ENCODE measurements around the gene TMEM176B.

TMEM176B gene

DNA sequence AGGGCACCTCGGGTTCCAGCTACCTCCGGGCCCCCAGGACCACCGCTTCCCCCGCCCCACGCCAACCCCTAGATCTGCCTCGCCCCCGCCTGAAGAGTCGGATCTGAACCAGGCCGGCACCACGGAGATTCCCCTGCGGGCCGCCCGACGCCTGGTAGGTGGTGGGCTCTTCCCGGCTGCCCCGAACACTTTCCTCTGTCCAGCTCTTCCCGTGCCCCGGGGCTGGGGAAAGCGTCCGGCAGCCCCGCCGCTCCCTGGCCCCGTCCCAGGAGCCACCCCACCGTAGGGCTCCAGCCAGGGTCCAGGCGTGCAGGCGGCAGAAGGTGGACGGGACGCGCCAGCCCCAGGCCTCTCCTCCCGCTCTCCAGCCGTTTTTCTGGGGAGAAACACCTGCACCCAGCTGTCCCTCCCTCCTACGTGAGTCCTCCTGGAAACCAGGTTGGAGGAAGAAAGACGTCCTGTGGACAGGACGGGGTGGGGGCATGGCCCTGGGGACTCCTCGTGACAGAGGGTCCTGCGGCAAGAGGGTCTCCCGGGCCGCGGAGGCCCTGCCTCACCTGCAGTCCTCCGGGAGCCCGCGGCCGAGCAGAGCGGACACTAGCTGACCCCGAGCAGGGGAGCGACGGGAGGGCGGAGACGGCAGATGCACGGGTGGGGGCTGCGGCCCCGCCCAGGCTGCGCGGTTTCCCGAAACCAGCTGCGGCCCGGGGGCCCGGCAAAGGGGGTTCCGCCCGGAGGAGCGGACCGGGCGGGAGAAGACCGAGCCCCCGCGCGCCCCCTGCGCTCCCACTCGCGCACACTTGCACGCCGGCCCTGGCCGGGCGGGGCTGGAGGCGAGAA is at the start of gene TMEM176B:
TMEM176B (minus strand) TSS at position 624 of the 840 bp plus-strand sequence. CDS start 3,795 bp downstream, outside the sequence.
- DNase-seq = no peak

DNA sequence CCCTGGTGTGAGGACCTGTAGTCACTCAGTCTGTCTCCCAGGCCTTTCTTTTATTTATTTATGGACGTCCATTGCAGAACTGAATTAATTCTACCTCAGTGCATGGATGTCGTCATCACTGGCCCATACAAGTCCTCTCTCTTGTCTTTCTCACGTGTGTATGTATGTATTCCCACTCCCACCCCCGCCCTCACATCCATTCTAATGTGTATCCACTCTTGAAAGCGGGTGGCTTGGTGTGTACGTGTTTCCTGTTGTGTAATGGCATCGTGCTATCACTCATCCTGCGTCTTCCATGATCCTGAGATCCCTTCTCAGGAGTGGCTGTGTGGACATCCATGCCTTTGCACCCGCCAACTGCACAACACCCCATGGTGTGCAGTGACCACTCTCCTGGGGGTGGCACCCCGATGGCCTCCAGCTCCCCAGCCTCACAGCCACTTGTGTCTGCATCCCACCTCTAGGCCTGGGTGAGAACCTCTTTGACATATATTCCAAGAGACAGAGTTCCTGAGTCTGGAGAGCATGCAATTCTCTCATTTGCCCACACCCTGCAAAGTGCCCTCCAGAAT is 49.1 kb upstream of the TMEM176B start:
- DNase-seq = peak in 1 of 2 experiments; percentile 2

DNA sequence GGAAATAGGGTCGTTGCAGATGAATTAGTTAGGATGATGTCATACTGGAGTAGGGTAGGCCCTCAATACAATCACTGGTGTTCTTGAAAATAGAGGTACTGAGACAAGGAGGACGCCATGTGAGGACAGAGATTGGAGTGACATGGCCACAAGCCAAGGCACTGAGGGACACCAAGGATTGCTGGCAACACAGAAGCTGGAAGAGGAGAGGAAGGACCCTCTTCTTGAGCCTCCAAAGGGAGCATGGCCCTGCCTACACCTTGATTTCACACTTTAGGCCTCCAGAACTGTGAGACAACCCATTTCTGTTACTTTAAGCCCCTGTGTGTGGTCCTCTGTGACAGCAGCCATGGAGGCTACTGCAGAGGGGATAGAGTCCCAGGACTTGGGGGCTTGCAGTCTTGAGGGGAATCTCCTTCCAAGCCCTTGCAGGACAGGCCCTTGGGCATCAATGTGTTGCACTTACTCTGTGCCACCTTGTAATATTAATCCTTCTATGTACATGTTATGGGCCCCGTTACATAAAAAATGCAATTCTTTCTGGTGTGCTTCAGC is 48.5 kb upstream of the TMEM176B start:
- peak in 1 of 2 experiments; percentile 2 for DNase-seq

DNA sequence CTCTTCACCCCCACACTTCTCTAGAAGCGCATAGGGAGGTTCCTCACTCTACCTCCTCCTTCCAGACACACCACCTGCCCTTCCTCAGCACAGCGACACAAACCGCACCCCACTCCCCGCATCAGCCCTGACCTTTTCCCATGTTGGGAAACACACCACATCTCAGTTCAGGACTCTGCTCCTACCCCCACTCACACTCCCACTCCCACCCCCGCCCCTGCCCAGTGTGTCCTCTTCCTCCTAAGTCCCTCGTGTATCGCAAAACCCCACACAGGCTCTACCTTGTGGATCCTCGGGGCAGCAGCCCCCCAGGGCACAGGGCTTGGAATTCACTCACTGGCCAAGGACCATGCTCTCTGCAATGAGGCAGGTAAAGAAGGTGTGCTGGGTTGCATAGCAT is 47.9 kb upstream of the TMEM176B start:
- peak in 1 of 2 experiments; percentile 4 for DNase-seq

DNA sequence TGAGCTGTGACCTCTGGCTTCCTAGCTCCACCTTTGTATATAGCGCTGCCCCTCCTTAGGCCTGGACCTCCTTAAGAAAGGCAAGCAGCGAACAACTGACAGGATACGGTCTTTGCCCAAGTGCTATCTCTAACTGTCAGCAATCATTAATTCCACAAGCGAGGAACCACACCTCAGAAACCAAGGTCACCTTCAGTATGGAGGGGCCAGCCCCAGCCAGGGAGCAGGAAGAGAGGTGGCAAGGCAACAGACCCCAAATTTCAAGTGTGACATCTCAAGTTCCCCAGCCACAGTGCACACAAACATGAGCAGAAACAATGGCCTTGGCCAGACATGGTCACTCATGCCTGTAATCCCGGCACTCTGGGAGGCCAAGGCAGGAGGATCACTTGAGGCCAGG is 47.4 kb upstream of the TMEM176B start:
- DNase-seq = peak in 1 of 2 experiments; percentile 4

DNA sequence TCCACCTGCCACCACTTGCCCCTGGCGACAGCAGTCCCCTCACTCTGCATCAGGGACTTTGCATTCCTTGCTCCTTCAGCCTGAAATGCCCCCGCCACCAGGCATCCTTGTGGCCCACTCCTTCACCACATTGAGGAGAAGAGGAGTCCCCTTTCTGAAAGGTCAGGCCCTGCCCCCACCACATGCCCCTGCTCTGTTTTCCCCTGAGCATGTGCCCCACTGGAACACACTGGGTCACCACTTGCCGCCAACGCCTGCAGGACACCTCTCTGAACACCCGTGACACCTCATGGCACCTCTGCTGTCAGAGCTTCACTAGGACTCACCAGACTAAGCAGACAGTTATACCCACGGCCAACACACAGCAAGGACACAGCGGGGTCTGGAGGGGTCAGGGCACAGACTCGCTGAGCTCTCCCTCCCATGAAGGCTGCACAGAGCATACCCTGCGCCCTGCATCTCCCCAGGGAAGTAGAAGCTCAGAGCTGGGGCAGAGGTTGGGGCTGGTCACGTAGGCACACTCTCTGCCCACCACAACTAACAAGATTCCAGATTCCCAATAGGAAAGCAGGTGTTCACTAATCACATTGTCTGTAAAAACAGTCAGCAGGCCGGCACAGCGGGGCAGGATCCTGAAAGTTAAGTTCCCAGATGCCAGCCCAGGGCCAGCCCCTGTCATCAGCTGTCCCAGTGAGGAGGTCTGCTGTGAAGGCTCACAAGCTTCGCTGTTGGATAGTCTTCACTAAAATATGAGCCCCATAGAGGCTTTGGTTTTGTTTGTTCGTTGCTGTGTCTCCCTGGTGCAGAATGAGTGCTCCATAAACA is 46.3 kb upstream of the TMEM176B start:
- DNase-seq = peak in 1 of 2 experiments; percentile 4

DNA sequence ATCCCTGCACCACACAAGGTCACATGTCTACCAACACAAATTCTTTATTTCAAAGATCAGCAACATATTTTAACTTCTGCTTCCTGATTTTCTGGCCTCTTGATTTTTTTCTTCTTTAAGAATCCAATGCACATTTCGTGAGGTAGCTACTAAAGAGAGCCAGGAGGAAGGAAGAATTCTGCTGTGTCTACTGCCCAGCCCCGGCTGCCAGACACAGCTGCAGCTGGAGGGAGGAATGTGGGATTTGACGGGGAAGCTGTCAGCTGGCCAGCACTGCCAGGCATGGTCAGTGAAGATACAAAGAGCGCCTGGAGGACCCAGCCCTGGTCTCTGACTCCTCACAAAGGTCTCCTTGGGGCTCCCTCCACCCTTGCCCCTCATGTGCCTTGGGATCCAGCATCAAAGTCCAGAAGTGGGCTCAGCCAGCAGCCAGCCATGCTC is 45.3 kb upstream of the TMEM176B start:
- DNase-seq = peak in 1 of 2 experiments; percentile 1

DNA sequence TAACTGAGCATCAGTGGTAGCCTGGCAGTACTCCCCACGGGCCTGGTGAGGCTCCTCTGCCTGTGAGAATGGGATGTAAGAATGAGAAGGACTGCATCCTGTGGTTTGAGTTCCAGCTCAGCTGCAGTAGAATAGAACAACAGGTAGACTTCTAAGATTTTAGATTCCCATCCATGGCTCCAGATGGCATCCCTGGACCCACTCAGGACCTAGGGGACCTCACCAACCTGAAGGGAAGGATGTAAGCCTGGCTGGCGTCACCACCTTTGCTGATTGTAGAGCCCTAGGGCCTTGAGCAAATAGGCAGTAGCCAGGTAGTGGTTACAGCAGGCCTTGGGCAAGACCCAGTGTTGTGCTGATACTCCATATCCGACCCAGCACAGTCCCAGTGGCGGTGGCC is 42.6 kb upstream of the TMEM176B start:
- peak in 1 of 2 experiments; percentile 4 for DNase-seq

DNA sequence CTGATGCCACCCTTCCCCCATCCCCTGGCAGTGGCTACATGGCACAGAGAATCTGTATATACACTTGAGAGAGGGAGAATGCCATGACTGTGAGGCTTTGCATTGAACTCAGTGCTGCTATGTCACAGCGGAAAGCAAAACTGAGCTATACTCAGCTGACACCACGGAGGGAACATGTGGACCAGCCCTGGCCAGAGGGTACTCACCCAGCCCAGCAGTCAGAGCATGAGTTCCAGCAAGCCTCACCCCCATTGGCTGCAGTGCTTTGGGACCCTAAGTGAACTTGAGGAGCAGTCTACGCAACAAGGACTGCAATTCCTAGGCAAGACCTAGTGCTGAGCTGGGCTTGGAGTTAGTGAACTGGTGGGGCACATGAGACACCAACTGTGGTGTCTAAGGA is 41.9 kb upstream of the TMEM176B start:
- DNase-seq = peak in 1 of 2 experiments; percentile 5

DNA sequence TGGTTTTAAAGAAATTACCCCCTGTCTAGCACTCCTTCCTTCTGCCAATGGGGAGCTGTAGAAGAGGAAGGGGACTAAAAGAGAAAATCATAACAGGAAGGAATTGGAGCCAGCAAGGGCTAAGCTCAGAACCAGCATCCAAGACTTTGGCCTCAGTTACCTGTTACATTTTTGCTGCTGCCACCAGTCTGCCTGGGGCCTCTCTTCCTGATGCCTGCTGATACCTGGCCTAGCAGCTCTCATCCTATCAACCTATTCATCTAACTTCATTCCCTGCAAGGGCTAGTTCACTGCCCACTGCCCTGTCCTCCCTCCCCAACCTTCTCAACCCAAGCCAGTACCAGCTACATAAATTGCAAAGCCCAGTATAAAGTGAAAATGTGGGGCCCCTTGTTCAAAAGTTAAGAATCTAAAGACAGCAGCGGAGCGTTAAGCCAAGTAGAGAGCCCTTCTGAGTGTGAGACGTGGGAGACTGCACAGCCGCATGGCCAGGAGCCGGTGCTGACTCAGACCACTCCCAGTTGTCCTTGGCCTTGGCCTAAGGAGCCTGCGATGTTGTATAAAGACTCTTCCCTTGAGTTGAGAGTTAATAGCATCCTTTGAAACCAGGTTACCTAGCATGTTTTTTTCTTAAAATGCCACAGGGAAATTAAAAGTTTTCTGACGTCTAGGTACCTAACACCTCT is 38.9 kb upstream of the TMEM176B start:
- peak in 1 of 2 experiments; percentile 5 for DNase-seq

DNA sequence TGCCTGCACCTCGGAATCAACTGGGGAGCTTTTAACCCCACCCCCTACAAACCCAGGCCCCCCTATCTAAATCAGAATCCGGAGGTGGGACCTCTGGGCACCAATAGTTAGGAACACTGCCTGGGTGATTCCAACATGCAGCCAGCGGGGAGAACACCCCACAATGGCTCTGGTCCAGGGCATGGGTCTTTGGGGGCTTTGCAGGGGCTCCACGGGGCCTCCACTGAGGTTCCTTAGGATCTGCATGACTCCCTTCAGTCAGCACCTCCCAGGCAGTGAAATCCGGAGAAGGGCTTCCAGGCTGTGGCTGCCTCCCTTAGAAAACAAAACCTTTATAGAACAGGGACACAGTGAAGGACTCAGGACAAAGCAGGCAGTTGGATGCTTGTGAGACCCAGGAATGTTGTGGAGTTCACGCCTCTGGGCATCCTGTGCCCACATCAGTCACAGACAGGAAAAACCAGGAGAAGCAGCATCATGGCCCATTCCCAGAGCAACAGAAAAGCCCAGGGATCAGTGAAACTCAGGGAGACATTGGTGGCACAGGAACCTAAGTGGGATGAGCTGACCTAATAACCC is 35.6 kb upstream of the TMEM176B start:
- DNase-seq = no peak

DNA sequence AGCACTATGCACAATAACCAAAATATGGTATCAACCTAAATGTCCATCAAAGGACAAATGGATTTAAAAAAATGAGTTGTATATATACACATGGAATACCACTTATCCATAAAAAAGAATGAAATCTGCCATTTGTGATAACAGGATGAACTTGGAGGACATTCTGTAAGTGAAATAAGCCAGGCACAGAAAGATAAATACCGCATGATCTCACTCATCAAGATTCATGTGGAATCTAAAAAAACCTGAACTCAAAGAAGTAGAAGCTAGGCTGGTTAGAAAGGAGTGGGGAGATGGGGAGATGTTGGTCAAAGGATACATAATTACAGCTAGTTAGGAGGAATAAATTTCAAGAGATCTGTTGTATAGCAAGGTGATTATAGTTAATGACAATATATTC is 34.9 kb upstream of the TMEM176B start:
- DNase-seq = no peak

DNA sequence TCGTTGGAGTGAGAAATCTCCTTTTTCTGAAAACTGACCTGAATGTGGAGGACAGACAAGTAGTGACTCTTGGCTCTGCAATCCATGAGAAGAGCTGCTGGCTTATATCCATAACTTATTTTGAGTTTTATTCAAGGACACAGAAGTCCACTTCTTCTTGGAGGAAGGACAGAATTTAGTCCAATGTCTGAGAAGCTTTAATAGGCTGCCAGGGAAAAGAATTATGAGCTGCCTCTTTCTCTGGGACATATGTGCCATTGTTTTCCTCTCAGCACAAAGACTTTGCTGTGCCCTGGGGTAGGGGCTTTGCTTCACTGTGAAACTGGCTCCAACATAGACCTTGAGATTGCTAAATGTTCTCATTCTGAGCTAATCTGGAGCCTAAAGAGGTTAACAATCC is 31.7 kb upstream of the TMEM176B start:
- DNase-seq = no peak

DNA sequence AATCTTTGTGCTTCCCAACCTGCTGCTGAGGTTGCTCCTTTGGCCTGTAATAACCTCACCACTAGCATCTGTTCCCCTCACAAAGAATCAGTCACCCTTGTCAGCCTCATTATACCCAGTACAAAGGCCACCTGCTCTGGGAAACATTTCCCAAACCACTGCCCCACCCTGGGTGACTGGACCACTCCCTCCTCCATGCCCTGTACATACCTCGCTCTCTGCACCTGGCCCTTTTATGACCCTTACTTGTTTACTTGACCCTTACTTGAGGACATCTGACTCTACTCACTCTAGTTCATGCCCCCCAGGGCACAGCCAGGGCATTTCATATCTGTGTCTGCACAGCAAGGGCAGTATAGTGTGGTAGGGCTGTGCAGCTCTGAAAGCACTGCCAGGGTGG is 30.8 kb upstream of the TMEM176B start:
- DNase-seq = no peak

DNA sequence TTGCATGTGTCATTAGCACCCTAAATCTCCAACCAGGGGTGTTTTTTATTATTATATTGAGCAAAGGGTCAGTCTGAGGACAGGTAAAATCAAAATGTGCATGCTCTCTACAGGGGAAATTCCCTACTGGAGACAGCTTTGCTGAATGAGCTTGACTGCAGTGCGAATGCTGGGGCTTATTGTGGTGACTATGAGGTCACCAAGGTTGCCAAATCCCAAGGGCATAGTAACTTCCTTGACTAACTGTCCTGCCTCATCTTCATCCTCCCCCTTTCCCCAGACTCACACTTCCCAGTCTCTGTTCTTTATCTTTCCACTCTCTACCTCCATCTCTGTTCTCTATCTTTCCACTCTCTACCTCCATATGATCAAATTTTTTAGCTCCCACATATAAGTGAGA is 29.3 kb upstream of the TMEM176B start:
- no peak for DNase-seq

DNA sequence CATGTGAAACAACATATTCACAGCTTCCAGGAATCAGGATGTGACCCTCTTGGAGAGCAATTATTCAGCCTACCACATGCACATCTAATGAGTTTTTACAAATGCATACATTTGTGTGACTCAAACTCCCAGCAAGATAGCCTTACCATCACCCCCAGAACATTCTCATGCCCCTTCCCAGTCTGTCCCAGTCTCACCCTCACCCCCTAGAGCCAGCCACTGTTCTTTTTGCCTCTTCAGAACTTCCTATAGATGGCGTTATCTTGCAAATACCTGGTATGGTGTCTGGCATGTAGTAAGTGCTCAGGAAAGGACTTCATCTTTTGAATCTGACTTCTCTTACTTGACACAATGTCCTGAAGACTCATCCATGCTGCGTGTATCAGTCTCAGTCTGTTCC is 28.2 kb upstream of the TMEM176B start:
- DNase-seq = no peak

DNA sequence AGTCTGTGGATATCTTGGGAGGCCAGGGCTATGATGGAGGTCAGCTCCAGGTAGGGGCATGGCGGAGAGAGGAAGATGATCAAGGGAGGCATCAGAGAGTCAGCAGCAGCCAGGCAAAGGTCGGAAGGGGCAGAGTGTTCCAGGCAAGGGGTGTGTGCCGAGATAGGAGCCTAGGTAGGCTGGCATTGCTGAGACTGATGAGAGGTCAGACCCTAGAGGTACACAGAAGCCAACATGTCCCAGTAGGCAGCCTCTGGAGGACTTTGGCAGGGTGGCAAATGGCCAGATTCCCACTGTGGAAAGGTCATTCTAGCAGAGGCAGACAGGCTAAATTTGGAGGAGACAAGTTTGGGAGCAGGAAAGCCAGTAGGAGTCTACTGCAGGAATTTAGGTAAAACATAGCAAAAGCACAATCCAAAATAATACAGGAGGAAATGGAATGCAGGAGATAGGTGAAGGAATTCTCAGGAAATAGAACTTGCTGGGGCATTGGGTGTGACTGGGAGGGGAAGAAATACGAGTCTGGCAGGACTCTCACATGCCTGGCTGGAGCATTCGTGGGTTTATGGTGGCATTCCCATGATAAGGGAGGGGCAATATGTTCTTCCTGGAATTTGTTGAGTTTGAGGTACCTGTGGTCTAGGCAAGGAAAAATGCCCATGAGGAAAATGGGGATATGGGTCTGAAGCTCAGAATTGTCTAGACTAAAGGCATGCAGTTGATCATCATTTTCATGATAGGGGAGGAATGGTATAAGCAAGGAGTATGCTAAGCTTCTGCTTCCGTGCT is 26.1 kb upstream of the TMEM176B start:
- DNase-seq = no peak

DNA sequence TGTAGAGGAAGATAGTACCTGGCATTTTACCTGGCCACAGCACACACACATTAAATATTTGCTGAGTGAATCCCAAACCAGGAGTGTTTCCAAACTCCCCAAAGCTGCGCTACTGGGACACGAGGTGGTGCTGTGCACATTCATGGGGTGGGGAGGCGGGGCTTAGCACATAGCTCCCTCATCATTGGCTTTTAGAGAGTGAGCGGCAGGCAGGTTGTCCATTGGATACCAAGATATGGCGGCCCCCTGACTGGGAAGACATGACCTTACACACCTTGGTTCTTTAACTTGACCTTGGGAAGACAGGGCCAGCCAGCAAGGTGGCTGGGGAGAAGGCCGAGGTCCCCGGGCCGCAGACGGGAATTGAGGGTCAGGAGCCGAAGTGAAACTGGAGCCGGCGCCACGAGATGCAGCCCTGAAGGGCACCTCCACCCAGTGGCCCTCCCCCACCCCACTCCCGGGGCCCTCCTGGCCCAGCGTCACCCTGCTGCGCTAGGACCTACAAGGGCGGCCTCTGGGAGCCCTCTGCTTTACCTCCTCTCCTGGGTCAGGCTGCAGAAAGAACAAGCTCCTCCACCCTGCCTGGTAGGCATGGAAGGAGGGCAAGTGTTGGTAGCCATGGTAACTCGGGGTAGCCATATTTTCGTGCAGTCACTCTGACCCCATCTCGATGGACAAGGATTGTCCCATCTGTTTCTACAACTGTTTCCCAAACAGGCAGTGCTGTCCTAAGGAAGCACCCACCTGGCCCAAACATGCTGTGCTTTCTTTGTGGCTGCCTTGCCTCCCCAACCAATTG is 24.4 kb upstream of the TMEM176B start:
- no peak for DNase-seq

DNA sequence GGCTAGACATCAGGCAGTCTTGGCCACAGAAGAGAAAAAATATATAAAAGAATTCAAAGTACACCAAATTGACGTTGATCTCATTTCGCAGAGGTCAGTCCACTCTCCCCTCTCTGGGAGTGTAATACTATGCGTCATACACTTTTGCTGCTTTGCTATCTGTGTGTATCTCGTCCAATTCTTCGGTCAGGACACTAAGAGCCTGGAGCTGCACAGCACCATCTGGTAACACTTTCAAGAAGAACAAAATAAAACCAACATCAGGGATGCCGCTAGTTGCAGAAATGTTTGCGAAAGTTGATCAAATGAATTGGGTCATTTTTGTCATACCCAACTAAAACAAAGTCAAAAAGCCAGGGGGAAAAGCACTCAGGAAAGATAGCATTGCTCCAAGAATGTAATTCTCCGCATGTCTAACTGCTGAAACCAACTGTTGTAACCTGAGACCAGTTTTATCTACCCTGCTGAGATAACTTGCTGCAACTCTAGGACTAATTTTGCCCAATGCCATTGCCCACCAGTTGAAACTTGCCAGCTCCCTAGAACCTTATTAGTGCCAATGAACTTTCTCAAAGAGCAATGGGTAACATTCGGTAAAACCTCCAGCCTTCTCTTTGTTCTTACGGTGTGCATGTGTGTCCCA is 23.4 kb upstream of the TMEM176B start:
- no peak for DNase-seq

DNA sequence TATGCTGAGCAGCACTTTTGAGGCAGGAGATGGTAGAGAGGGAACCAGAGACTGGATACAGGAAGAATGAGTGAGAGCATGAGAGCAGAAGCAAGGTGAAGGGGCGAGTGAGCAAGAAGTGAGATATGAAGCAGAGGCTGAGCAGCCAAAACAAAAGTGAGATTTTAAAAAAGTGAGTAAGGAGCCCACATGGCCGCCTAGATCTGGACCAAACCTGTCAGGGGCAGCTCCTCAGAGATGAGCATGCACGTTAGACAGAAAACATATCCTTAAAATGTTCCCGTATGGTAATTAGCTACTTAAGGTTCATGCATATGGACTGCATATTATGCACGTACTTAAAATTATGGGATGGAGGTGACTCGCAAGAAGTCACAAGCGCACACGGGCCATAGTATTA is 22.9 kb upstream of the TMEM176B start:
- no peak for DNase-seq
